GM21529 (cell line): ENCODE measurements around the gene IQCH.
"Not testable (repeated sequence)": the region's sequence is repeated elsewhere in the genome, so short reads cannot be mapped to it uniquely, and the experiment has no call there.

Experiments used
- ATAC-seq: cut with Tn5 transposase; IDR thresholded peaks from one replicate; pipeline ENCODE4 v1.9.1; 2021; ENCODE audit not compliant: unreplicated experiment

IQCH gene

DNA sequence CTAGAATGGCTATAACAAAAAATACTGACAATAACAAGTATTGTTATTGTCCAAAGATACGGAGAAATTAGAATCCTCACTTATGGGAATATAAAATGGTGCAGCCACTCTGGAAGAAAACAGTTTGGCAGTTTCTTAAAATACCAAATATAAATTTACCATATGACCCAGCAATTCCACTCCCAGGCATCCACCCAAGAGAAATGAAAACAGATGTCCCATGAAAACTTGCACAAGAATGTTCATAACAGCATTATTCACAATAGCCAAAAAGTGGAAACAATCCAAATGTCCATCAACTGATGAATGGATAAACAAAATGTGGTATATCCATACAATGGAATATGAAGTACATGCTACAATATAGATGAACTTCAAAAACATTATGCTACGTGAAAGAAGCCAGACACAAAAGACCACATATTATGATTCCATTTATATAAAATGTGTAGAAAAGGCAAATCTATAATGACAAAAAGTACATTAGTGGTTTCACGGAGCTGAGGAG is 9.6 kb upstream of the IQCH start:
- no peak for ATAC-seq

DNA sequence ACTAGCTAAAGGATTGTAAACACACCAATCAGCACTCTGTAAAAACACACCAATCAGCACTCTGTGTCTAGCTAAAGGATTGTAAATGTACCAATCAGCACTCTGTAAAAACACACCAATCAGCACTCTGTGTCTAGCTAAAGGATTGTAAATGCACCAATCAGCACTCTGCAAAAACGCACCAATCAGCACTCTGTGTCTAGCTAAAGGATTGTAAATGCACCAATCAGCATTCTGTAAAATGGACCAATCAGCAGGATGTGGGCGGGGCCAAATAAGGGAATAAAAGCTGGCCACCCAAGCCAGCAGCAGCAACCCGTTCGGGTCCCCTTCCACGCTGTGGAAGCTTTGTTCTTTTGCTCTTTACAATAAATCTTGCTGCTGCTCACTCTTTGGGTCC is 8.0 kb upstream of the IQCH start:
- ATAC-seq: not testable (repeated sequence)

DNA sequence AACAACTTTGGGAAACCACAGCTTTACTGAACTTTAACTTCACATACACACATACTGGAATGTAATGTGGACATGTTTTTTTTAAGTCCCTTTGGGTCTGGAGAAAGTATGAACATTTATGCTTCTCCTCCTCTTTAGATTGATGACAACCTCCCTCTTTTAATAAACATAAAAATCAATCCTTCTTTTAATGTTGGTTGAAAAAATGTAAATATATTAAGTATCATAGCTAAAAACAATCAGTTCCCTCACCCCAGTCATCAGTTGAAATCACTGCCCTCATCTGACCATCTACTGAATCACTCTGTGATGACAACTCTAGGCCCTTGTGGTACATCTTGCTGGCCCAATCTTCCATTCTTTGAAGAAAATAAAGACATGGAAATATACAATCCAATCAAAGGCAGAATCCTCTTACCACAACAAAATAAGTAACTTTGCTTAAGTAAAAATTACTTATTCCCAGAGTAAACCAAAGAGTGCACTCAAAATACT is 6.5 kb upstream of the IQCH start:
- ATAC-seq: no peak

DNA sequence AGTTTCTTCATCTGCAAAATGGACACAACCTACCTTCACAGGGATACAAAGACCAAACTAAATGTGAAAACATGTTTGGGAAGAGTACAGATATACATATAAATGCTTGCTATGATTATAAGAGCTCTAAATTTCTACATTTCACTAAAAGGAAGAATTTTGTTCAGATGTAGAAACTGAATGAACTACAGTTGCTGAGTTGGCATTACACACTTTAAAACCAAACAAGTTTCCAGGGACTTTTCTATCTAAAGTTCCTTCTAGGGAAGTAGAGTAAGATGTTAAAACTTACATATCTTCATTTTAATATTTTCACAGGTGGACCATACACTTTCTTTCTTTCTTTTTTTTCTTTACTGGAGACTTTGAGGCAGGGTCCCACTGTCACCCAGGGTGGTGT is 4.8 kb upstream of the IQCH start:
- no peak for ATAC-seq

DNA sequence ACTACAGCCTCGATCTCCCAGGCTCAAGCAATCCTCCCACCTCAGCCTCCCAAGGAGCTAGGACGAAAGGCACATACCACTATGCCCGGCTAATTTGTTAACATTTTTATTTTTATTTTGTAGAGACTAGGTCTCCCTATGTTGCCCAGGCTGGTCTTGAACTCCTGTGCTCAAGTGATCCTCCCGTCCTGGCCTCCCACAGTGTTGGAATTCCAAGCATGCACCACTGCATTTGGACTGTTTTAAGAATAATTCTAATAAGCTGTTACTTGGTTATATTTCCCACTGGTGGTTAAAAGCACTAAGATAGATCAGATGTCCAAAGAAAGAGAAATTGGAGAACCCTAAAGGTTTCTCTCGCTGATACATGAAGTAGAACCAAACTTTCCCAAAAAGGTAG is 3.3 kb upstream of the IQCH start:
- ATAC-seq: no peak

DNA sequence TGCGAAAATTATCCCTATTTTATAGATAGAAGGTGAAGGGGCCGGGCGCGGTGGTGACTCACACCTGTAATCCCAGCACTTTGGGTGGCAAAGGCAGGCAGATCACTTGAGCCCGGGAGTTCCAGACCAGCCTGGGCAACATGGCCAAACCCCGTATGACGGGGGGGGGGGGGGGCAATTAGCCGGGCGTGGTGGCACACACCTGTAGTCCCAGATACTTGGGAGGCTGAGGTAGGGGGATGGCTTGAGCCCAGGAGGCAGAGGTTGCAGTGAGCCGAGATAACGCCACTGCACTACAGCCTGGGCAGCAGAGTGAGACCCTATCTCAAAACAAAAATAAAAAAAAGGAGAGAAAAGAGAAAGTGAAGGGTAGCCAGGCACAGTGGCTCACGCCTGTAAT is 1.5 kb upstream of the IQCH start:
- no peak for ATAC-seq

DNA sequence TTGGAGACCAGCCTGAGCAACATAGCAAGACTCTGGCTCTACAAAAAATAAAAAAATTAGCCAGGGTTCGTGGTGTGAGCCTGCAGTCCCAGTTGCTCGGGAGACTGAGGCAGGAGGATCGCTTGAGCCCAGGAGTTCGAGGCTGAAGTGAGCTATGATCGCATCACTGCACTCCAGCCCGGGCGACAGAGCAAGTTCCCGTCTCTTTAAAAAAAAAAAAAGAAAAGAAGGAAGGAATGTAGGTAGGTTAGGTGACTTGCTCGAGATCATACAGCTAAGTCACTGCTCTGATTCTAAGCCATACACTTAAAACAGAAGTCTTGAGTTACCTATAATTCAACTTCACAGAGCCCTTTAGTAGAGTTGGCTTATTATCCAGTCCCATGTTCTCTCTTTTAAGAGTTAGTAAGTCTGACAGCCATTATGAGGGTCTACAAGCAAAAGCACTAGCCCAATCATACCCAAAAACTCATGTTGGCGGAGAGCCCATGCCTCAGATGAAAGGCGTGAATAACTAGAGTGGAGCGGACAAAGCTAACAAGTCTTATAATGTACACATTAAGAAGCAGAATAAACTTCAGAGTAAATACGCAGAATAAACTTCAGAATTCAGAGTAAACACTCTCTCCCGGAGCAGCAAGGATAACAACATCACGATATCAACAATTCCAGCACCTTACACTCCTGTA is 893 bp upstream of the IQCH start:
- ATAC-seq: no peak

DNA sequence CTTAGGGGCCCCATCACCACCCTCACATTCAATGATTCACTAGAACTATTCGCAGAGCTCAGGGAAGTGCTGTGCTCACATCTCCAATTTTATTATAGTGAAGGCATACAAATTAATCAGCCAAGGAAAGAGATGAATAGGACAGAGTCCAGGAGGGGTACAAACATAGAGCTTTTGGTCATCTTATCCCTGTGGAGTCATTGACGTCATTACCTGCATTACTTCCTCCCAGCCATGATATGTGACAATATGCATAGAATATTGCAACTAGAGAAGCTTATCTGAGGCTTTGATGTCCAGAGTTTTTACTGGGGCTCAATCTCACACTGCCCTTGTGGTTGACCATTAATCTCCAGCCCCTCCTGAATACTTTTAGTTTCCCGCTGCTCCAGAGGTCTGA is 1.5 kb downstream of the IQCH start:
- no peak for ATAC-seq

DNA sequence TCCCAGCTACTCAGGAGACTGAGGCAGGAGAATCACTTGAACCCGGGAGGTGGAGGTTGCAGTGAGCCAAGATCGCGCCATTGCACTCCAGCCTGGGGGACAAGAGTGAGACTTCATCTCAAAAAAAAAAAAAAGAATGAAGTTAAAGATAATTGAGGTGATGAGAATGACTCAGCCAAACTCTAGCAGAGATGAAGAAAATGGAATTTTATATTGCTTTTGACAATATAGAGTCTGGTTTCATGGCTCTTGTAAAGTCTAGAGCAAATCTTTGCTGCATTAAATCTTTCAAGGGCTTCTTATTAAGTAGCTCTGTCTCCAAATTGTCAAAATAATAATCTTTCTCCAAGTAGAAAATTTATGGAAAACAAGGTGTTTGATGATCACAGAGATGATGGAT is 3.8 kb downstream of the IQCH start:
- ATAC-seq: not testable (repeated sequence)

DNA sequence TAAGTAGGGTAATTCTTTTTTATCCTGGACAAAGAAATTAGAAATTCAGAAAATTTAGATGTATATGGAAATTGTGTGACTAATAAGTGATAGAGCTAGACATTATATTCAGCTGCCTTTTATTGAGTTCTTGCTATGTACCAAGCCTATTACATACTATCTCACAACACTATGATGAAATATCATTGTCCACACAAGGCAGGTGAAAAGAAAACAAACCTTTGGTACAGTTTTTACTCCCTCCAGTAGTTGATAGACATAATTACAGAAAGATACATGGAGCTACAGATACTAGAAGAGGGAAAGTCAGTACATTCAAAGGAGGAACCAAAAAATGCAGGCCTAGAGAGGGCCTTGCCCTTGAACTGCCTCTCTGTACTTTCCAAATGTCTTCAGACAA is 4.8 kb downstream of the IQCH start:
- no peak for ATAC-seq

DNA sequence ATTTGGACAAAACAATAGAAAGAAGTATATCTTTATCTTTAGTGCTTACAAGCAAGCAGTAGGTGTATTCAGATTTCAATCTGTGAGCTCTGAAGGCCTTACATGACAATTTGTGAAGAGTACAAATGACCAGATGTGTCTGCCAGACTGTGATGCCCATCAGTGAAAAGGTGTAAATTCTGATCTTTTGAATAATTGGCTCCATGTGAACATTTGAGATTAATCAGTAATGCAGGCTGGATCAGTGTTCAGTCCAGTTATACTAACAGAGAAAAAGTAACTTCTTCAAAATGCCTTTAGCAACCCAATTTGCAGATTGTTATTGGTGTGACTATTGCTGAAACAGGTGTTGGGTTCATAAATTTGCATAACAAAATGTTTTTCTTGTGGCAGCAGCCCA is 5.2 kb downstream of the IQCH start:
- no peak for ATAC-seq

DNA sequence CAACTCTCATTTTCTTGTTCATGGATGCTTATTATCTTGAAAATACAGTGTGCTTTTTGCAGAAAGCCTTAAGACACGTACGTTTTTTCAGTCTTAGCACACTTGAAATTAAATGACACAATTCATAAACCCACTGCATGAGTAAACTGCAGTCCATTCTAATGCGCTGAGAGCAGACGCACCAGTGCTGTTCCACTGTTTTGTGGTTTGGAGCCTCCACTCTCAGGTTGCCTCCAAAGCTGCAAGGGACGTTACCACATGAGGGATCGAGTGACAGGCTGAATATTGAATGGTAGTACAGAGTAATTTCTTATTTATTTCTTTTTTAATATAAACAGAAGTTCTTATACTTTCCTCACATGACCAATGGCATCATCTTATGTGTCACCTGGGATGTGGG is 12.3 kb downstream of the IQCH start:
- ATAC-seq: no peak

DNA sequence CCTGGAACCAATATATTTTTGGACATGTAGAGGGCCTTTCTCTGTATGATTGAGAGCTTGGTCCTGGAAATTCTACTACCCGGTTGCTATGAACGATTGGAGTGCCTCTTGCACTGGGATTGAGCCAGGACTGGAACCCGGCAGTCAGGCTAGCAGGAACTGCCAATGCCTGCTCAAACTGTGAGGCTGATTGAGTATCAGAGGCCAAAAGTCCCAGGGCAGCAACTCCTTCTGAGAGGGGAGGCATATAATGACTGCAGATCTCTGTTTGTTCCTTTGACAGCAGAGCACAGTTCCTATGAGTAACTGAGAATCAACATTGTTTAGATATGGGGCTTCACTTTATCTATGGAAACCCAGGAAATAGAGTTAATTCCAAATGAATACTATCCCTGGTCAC is 12.9 kb downstream of the IQCH start:
- no peak for ATAC-seq

DNA sequence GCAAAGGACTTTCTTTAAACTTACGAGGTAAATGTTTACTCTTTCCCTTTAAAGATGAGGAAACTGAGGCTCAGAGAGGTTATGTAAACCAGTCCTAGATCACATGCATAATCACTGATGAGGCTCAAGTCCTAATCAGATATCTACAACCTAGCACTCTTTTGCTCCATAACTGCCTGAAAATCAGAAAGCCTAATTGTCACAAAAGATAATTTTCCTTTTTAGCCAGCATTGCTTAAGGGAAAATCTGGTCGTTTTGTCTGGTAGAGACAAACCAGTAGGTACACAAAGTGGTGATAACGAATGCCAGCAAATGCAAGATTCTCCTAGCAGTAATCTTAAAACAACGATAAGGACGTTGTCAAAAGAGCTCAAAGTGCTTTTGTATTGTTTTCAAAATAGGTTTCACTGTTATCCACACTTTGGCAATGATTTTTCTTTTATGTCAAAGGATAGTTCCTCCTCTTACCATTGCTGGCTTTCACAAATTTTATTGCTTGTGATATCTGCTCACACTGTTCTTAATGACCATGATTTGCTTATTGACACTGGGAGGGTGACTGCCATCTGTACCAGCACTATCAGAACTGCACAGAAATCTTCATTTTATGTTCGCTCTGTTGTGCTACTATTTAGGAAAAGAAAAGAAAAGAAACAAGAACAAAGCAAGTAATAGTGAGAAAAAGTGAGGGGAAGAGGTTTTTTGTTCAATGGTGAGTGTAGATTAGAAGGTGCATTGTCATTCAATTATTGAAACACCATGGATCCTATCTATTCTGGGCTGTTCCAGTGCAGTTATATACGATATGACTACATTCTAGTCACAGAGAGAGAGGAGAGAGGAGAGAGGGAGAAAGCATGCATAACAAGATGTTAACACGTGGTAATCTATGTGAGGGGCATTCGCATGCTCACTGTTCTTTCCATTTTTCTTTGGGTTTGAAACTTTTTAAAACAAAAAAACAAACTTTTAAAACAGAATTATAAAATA is 13.7 kb downstream of the IQCH start:
- no peak for ATAC-seq

DNA sequence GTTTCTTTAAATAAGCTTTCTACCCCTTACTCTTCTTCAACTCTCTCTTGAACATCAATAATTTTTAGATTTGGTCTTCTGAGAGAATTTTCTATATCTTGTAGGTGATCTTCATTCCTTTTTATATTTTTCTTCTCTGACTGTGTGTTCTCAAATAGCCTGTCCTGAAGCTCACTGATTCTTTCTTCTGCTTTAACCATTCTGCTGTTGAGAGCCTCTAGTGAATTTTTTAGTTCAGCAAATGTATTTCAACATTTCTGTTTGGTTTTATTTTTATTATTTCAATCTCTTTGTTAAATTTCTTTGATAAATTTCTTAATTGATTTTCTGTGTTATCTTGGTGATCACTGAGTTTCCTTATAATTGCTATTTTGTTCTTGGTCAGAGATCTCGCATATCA is 19.6 kb downstream of the IQCH start:
- no peak for ATAC-seq

DNA sequence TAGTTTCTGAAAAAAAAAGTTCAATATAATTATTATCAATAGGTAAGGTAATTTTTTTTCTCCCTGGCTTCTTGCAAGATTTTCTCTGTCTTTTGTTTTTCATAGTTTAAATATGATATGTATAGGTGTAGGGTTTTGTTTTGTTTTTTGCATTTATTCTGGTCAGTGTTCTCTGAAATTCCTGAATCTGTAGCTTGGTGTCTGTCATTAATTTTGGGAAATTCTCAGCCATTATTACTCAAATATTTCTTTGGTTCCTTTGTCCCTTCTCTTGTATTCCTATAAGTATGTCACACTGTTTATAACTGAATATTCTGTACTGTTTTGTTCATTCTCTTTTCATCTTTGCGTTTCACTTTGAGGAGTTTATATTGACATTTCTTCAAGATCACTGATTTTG is 22.1 kb downstream of the IQCH start:
- no peak for ATAC-seq

DNA sequence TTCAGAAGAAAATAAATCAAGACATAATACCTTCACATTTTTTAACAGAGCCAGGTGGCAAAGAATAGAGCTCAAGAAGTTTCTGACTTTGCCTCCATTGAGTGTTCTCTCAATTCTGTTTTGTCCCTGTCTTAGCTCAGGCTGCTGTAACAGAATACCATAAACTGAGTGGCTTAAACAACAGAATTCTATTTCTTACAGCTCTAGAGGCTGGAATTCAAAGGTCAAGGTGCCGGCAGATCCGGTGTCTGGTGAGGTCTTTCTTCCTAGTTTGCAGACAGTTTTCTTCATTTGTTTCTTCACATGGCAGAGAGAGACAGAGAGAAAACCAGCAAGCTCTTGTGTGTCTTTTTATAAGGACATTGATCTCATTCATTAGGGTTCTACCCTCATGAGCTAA is 25.6 kb downstream of the IQCH start:
- ATAC-seq: no peak

DNA sequence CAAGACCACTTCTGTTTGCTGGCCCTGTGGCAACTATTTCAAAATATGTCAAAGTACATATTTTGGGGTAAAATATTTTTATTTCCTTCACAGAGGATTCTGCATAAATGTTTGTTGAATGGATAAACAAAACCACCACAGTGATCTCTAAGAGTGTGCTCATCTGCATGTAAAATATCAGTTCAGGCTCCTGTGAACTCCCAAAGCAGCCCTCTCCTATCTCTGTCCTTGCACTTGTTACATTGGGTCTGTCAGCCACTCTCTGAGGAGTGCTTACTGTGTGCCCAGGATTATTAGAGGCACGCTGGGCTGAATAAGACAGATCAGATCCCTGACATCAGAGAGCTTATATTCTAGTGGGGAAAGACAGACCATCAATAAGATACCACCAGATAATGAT is 27.1 kb downstream of the IQCH start:
- no peak for ATAC-seq

DNA sequence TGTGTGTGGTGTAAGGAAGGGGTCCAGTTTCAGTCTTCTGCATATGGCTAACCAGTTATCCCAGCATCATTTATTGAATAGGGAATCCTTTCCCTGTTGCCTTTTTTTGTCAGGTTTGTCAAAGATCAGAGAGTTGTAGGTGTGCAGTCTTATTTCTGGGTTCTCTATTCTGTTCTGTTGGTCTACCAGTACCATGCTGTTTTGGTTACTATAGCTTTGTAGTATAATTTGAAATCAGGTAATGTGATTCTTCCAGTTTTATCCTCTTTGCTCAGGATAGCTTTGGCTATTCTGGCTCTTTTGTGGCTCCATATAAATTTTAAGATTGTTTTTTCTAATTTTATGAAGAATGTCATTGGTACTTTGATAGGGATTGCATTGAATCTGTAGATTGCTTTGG is 31.0 kb downstream of the IQCH start:
- ATAC-seq: not testable (repeated sequence)

DNA sequence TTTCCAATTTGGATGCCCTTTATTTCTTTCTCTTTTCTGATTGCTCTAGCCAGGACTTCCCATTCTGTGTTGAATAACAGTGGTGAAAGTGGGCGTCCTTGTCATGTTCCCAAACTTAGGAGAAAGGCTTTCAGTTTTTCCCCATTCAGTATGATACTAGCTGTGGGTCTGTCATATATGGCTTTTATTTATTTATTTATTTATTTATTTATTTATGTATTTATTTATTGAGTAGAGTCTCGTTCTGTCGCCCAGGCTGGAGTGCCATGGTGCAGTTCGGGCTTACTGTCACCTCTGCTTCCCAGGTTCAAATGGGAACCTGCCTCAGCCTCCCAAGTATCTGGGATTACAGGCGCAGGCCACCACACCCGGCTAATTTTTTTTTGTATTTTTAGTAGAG is 31.8 kb downstream of the IQCH start:
- ATAC-seq: not testable (repeated sequence)

DNA sequence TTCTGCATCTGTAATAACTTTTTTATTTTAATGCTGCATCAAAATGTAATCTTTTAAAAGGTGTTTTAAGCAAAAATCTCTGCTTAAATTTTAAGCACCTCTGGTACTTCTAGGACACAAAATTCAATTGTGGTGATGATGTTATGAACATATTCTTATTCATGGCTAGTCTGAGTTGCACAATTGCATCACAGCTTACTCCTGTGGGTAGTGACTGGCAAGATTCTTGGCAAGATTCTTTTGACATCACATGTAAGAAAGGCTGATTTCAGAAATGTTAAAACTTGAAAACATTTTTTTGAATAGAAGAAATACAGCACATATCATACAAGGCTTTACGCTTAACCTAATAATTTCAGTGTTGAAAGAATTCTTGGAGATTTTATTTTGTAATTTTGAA is 35.7 kb downstream of the IQCH start:
- no peak for ATAC-seq

DNA sequence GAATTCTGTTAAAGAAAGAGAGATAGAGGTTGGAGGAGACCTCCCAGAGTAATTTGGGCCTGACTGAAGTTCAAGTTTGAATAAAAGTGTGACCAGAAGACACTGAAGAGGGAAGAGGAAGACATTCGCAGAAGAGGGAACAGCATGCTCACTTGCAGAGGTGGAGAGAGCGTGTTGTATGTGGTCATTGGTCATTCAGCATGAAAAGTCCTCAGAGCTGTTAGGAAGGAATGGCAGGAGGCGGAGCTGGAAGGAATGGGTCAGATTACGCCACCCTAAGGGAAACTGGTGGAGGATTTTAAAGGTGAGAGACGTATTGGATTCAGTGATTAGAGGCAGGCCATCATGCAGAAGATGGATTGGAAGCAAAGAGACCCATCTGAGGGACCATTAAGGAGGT is 41.6 kb downstream of the IQCH start:
- no peak for ATAC-seq
